ENCODE data around the gene ULK2.
"Not testable (repeated sequence)": the region's sequence is repeated elsewhere in the genome, so short reads cannot be mapped to it uniquely, and the experiment has no call there.

ULK2 gene

DNA sequence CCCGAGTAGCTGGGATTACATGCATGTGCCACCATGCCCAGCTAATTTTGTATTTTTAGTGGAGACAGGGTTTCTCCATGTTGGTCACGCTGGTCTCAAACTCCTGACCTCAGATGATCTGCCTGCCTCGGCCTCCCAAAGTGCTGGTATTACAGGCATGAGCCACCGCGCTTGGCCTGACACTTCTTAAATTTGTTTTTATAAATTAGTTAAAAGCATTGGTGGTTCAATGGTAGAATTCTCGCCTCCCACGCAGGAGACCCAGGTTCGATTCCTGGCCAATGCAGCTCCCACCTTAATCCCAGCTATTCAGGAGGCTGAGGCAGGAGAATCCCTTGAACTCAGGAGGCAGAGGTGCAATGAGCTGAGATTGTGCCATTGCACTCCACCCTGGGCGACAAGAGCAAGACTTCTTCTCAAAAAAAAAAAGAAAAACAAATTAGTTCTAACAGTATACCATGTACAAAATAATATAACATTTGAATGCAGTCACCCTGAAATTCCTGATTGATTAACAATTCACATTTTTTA lies 7.0 kb downstream of the ULK2 start:
- not testable (repeated sequence) for DNase-seq

DNA sequence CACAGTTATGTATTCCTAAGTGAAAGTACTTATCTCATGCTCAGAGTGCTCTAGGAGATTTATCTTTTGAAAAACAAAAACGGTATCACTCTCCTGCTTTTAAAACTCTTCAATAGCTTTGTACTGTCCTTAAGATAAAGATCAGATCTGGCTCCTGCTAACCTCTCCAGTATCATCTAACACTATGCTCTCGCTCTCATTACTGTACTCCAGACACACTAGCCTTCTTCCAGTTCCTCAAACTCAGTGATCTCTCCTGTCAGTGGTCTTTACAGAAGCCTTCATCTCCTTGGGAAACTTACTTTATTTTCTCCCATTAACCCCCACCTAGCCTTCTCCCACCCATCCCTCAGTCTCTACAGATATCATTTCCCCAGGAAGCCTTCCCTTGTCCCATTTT lies 10.1 kb downstream of the ULK2 start:
- DNase-seq = no peak

DNA sequence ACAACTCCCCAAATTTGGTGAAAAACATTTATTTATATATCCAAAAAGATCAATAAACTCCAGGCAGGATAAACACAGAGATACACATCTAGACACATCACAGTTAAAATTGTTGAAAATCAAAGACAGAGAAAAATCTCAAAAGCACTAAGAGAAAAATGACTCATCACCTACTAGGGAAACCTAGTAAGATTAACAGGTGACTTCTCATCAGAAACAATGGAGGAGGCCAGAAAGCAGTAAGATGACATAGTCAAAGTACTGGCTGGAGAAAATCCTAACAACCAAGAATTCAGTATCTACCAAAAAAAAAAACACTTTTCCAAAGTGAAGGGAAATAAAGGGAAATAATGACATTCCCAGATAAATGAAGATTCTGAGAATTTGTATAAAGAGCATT lies 33.8 kb downstream of the ULK2 start:
- peak; percentile 11 for DNase-seq

DNA sequence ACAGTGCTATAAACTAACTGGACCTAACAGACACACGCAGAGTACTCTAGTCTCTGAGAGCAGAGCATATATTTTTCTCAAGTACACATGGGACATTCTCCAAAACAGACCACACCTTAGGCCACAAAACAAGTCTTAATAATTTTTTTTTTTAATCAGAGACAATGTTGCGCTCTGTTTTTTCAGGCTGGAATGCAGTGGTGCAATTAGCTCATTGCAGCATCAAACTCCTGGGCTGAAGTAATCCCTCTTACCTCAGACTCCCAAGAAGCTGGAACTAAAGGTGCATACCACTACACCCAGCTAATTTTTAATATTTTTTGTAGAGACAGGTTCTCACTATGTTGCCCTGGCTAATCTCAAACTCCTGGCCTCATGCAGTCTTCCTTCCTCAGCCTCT lies 37.7 kb downstream of the ULK2 start:
- no peak for DNase-seq

DNA sequence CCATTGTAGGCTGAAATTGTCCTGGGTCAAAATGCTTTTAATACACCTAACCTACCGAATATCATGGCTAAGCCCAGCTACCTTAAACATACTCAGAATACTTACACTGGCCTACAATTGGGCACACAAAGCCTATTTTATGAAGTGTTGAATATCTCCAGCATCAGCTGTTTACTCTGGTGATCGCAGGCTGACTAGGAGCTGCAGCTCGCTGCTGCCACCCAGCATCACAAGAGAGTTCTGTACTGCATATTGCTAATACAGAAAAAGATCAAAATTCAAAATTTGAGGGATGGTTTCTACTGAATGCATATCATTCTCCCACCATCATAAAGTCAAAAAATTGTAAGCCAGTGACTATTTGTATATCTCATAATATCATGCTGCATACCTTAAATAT lies 55.3 kb downstream of the ULK2 start:
- peak; percentile 9 for DNase-seq

DNA sequence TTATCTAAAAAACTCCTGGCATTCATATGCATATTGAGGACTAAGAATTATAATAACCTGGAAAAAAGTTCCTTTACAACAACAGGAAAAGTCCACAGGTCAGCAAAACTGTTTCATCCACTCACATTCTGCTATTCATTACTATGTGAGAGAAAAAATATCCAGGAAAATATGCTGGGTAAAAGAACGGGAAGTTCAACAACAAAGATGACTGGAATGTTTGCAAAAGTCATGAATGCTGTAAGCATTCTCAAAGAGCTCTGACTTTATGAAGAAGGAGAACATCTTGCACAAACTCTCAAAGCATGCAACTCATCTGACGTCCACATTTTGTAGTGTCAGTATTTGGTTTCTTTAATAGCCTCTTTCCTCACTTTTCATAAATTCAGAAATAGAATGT lies 62.7 kb downstream of the ULK2 start:
- no peak for DNase-seq

DNA sequence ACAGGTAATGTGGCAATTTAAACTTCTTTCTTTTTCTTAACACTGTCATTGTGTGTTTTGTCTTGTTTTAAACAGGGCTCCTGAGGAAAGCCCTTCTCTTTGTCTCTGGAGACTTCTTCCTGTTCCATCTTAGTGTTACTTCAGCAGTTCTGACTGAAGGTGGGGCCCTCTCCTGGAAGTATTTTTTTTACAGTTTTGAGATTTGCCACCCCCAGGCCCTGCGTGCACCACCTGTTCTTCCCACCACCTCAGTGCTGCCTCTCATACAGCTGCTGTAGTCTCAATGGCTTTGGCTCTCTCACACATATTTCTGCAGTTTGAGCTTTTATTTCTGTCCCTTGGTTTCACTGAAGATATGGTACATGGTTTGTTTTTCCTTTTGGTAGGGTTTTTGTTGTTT lies 67.2 kb downstream of the ULK2 start:
- DNase-seq = no peak

DNA sequence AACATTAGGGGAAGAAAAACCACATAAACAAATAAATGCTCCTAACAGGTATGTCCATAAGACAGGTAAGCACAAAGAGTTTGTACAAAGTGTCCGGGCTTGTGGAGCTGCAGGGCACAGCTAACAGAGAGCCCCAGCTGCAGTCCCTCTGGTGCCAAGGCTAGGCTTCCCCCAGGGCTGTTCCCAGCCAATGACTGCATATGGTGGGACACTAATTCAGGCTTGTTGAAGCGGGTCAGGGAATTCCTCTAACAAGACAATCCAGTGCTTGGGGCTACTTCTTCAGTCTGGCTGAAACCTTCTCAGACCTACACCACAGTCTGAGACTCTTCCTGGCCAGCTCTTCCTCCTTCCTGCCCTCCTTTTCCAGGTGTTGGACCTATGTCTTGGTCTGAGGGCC lies 67.9 kb downstream of the ULK2 start:
- no peak for DNase-seq

DNA sequence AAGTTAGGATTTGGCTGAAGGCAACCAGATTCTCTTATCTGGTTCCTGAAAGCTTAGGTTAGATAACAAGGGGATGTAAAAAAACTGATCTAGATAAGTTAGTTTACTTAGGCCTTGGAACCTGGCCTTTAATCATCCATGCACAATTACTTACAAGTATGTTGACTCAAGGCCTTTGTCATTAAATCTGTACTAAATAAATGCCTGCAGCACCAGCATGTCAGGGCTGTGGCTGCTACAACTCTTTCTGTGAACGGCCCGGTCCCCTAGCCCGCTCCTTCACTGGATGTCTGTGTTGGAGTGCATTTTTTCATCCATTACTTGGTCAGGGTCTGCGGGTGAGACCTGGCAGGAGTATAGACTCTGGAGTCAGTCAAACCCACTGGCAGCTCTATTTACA lies 71.3 kb downstream of the ULK2 start:
- peak; percentile 7 for DNase-seq

DNA sequence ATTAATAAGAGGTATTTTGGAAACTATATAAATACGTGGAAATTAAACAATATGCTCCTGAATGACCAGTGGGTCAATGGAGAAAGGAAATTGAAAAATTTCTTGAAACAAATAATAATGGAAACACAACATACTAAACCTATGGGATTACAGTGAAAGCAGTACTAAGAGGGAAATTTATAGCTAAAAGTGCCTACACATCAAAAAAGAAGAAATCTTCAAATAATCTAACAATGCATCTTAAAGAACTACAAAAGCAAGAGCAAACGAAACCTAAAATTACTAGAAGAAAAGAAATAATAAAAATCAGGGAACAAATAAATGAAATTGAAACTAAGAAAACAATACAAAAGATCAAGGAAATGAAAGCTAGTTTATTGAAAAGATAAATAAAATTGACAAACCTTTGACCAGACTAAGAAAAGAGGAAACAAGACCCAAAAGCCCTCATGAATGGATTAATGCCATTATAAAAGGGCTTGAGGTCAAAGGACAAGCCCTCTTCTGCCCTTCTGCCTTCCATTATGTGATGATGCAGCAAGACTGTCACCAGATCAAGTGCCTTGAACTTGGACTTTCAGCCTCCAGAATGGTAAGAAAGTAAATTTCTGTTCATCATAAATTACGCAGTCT lies 75.7 kb downstream of the ULK2 start:
- DNase-seq = no peak

DNA sequence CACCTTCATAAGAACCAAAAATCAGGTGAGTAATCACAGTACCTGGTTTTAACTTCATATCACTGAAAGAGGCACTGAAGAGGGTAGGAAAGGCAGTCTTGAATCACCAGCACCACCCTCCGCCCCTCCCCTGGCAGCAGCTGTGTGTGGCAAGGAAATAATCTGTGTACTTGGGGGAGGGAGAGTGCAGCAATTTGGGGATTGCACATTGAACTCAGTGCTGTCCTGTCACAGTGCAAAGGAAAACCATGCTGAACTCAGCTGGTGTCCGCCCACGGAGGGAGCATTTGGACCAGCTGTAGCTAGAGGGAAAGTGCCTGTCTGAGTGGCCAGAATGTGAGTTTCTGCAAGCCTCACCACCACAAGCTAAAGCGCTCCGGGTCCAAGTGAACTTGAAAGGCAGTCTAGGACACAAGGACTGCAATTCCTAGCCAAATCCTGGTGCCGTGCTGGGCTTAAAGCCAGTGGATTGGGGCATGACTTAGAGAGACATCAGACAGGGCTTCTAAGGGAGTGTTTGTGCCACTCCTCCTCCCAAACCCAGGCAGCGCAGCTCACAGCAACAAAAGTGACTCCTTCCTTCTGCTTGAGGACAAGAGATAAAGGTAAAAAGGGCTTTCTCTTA lies 79.9 kb downstream of the ULK2 start:
- no peak for DNase-seq

DNA sequence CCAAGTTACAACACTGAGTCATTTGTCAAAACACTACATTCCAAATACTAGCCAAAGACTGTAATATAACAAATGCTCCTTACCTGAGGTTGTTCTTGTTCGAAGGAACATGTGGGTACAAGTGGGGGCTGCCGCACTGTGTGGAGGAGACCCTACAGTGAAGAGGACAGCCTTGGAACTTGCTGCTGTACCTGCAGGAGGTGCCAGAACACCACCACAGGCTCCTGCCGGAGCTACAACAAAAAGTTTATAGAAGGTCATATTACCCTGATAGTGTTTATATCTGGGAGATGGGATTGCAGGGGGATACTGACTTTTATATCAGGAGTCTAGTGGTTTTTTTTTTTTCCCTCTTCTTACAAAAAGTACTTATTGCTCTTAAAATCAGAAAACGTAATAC lies 81.9 kb downstream of the ULK2 start:
- DNase-seq = no peak

DNA sequence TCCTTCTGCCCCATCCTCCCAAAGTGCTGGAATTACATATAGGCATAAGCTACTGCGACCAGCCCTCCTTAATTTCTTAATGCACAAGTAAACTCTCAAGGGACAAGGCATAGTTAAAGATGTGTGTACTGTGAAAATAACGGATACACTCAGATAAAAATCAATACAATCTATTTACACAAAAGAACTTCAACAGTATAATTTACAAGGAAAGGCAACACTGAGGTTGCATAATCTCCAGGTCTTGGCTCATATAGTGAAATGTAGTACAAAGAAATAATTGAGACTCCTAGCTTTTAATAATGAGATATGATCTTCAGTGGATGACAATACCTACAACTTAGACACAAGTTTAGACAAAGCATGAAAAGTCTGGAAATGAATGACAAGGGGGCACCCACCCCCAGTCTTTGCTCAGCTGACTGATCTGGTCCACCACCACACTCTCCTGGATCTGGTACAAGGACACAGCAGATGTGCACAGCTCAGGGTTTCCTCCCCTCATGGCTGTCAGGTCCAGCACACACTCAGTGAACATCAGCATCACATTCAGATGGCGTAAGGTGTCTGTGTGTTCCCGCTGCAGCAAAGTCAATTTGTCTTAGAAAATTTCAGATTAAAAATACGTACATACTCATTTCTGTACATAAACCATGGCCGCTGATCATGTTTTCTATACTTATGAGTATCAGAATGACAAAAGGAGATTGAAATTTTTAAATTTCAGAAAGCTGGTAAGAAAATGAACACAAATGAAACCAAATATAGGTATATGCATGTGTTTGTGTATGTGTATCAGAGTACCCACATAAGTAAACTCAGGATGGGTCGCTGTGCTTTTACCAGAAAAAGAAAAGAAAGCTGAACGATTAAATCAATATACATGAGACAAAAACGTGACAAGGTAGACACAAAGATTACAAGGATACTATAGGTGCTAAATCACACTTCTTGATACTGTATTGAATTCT lies 86.0 kb downstream of the ULK2 start:
- DNase-seq = no peak

DNA sequence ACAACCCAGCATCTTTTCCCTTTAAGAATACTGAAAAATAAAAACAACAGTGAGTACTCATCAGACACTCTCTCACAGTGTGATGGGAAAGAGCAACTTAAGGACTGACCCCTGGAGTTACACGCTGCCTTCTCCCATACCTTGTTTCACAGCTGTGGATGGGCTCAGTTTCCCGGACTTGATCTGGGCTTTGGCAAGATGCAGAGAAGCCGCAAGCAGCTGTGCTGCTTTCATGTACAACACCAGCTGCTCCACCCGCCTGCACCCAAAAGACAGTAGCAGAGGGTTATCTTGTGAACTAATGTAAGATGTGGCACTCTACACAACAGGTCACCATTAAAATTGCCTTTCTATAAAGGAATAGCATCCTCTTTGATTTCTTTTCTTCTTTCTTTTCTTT lies 86.9 kb downstream of the ULK2 start:
- DNase-seq = no peak

DNA sequence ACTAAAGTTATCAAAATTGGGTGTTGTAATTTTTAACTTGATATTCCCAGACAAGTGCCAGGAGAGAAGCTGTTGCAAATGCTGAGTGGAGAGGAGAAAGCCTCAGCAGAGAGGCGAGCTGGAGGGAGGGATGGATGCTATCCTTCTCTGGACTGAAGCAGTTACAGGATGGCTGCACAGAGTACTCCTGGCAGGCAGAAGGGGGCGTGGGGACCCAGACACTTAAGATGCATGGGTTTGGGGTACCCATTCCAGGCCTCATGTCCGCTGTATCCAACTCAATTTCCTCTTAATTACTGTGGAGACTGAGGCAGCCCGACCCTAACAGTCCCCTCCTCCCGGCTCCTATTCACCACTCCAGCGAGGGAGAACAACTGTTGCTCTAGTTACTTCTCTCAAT lies 94.2 kb downstream of the ULK2 start:
- DNase-seq = no peak

DNA sequence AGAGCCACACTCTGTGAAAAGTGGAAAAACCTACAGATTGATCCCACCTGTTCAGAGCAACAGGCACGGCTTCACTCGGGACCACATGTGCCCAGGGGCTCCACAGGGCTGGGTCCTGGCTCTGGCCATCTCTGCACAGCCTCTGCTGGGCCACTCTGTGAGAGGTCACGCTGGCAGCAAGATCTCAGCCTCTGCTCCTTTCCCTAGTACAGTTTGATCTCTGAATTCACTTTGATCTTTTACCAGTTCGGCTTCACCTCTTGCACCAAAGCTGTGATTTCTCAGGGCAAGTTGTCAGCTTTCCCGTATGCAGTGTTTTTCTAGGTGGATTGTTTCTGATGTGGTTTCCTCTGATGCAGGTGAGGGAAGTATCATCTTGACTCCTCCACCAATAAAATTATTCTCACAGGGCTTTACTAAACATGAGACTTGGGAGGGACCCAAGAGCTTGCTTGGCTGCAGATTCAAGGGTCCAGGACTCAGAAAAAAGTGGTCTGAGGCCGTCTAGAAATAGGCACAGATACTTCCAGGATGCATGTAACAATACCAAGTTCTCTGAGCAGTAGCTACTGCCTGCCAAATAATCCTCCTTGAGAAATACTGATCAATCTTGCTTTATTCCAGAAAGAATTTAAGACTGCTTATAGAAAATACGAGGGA lies 95.6 kb downstream of the ULK2 start:
- no peak for DNase-seq

DNA sequence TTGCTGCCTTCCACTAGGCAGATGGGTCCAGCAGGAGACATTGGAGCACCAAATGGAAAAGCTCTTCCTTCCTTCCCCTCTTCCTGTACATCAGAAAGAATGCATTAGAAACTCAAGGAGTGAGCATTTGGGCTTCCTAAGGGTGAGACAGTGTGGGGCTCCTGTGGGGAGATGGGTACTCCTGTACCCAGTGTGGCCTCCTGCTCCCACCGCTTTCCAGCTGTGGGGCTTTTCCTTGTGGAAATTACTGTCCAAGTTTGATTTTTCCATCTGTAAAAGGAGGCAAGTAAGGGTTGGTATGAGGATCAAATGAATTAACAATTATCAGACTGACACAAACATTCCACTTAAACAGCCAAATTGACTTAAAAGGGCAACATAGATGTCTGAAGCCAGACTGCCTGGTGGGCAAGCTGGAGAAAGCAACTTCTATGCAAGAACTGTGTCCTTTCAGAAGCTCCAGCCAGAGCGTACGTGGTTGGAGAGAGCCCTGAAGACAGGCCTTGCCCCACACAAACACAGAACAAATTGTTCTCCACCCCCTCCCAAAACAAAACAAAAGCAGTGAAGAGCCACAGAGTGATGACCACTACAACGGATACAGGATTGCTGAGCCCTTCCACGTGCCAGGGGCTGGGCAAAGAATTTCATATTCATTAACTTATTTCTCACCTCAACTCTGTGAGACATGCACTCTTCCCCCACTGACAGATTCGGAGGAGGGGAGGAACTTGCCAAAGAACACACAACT lies 96.6 kb downstream of the ULK2 start:
- DNase-seq = no peak

DNA sequence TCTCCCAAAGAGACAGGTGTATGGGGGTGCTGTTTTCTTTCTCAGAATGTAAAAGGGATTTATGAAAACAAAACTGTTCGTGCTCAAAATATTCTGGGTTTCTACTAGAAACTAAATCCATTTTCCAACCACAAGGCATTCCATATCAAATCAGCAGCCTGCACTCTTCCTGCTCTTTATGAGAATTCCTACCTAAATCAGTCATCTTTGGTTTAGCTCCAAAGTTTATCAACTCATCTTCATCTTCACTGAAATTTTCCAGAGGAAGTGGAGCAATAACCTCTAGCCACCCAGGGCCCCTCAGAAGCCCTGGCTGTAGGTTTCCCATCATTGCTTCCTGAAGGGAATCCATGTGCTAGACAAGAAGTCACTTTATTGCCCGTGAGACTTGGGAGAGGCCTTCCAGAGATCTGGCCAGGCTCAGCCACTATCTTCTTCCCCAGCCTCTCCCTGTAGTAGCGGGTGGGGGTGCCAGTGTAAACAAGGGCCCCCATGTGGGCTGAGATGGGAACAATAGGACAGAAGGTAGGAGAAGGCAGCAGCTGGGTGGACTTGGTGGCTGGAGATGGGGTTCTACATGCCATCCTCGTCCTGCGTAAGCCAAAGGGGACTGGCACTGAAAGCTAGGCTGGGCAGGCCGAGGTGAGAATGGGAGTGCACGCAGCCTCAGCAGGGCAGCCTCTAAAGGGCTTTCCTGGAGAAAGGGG lies 97.6 kb downstream of the ULK2 start:
- no peak for DNase-seq

DNA sequence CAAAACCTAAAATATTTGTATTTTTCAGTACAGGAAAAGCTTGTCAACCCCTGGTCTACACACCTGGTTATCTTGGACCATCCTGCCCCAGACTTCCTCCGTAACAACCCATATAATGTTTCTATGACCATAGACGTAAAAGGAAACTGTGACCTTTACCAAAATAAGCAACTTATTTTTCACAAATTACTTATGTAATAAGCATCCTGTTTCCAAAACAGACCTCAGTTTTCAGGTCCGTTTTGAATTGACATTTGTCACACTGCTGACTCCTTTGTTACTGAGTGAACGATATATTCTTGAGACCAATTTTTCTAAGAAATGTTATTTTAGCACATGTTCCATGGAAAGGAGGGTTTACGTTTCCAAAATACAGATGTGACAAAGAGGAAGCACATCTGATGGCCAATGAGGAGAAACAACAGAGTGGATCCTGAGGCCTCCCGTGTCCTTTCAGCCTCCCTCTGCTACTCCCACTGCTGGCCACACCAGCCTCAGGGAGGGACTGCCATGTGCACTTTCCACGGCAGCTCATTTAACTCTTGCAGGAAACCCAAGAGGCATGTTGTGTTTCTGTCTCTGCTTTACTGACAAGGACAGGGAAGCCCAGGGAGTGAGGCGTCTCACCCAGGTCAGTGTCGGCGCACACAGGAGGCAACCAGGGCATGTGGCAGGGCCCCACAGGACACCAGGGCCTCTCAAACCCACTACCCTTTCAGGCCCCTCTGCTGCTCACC lies 99.5 kb downstream of the ULK2 start:
- no peak for DNase-seq

DNA sequence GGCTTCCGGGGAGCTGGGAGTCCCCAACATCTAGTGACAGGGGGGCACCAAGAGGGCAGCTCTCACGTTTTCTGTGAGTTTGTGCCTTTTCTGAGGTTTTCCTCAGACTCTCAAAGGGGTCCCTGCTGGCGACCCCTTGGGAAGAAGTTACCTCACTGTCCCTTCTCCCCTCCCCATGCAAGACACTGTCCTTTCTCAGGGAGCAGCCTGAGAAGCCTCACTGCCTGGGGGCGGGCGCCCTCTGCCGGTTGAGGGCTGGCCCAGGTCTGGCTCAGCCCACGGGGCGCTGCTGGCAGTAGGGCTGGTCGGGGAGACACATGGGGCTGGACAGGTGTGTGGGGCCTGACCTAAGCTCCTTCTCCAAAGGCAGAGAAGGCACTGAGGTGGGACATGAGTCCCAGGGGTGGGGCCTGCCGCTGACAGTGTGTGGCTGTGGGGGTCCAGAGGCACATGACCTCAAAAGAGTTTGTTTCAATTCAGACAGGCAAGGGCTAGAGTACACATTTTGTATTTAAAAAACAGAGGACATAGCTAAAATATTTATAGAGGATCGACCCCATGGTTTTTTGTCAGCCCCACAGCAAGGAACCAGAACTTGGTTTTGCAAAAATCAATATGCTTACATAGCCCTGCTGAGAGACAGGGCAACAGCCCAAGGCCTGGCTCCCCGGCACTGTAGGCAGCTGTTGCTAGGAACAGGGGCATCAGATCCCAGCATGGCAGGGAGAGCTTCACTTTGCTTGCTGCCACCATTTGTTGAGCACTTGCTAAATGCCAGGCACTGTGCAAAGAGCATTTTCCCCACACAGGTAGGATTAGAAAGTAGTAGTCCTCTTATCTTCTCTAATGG lies 101.1 kb downstream of the ULK2 start:
- DNase-seq = peak; percentile 72
